ENCODE data around the gene ABCG2.
A peak's percentile ranks its signal among the peaks of the same experiment; 100 is the strongest.

ABCG2 gene

GRCh38 chr4:88158489-88159228 is at the start of gene ABCG2 (continued):
- no peak for TF ChIP-seq ZNF280C (tag by site-specific recombination; IDR thresholded peaks at IDR 0.05)
- TF ChIP-seq ZNF488 (tag by site-specific recombination; IDR thresholded peaks at IDR 0.05), result no peak
- TF ChIP-seq SALL2 (tag by site-specific recombination; IDR thresholded peaks at IDR 0.05; ENCODE audit: borderline replicate concordance), result no peak
- TF ChIP-seq ZNF335 (tag by site-specific recombination; conservative IDR thresholded peaks at IDR 0.05), result peak; percentile 79
- TF ChIP-seq ZNF391 (tag by site-specific recombination; IDR thresholded peaks at IDR 0.05; ENCODE audit: borderline replicate concordance, low read depth), result no peak
- peak; percentile 69 for TF ChIP-seq ZIC2 (tag by site-specific recombination; IDR thresholded peaks at IDR 0.05)
- no peak for TF ChIP-seq ZSCAN18 (tag by site-specific recombination; IDR thresholded peaks at IDR 0.05)
- no peak for TF ChIP-seq ZNF175 (tag by site-specific recombination; IDR thresholded peaks at IDR 0.05)
- TF ChIP-seq PRDM4 (tag by site-specific recombination; IDR thresholded peaks at IDR 0.05), result 0 out of 2 replicates have a peak, but pooled peaks have one; percentile 21
- no peak for TF ChIP-seq ZNF580 (tag by site-specific recombination; IDR thresholded peaks at IDR 0.05)
- no peak for TF ChIP-seq KLF16 (tag by site-specific recombination; IDR thresholded peaks at IDR 0.05)
- no peak for TF ChIP-seq ATF2 (tag by site-specific recombination; IDR thresholded peaks at IDR 0.05; ENCODE audit: low read depth)
- no peak for TF ChIP-seq ZNF26 (tag by site-specific recombination; IDR thresholded peaks at IDR 0.05)
- no peak; the same call in 1 of the 2 replicates for TF ChIP-seq ZNF692 (tag by site-specific recombination; IDR thresholded peaks at IDR 0.05)
- TF ChIP-seq BCL11A (tag by site-specific recombination; IDR thresholded peaks at IDR 0.05; ENCODE audit: low read depth), result no peak
- no peak for TF ChIP-seq ZNF830 (tag by site-specific recombination; IDR thresholded peaks at IDR 0.05; ENCODE audit: low read depth)
- 0 out of 2 replicates have a peak, but pooled peaks have one; percentile 38 for TF ChIP-seq ZFP37 (tag by site-specific recombination; IDR thresholded peaks at IDR 0.05)
- TF ChIP-seq INSM2 (tag by site-specific recombination; IDR thresholded peaks at IDR 0.05), result no peak
- TF ChIP-seq ZNF768 (tag by site-specific recombination; IDR thresholded peaks at IDR 0.05), result no peak
- TF ChIP-seq ZNF138 (tag by site-specific recombination; IDR thresholded peaks at IDR 0.05; ENCODE audit: borderline replicate concordance), result no peak
- TF ChIP-seq ZNF600 (tag by site-specific recombination; IDR thresholded peaks at IDR 0.05), result peak; percentile 61
- TF ChIP-seq YY1 (tag by site-specific recombination; IDR thresholded peaks at IDR 0.05), result no peak
- TF ChIP-seq ZNF624 (tag by site-specific recombination; IDR thresholded peaks at IDR 0.05), result no peak
- TF ChIP-seq KLF9 (tag by site-specific recombination; IDR thresholded peaks at IDR 0.05; ENCODE audit: low read depth), result 0 out of 2 replicates have a peak, but pooled peaks have one; percentile 18
